Hepatic stellate cell (primary cell): ENCODE data around the gene DOCK11.
A peak's percentile ranks its signal among the peaks of the same experiment; 100 is the strongest.
"Not testable (repeated sequence)": the region's sequence is repeated elsewhere in the genome, so short reads cannot be mapped to it uniquely, and the experiment has no call there.

Experiments used
- DNase-seq: peaks from one replicate; pipeline ENCODE4 v3.0.0; 2011; ENCODE audit warnings: low spot score

Gene DOCK11

DNA sequence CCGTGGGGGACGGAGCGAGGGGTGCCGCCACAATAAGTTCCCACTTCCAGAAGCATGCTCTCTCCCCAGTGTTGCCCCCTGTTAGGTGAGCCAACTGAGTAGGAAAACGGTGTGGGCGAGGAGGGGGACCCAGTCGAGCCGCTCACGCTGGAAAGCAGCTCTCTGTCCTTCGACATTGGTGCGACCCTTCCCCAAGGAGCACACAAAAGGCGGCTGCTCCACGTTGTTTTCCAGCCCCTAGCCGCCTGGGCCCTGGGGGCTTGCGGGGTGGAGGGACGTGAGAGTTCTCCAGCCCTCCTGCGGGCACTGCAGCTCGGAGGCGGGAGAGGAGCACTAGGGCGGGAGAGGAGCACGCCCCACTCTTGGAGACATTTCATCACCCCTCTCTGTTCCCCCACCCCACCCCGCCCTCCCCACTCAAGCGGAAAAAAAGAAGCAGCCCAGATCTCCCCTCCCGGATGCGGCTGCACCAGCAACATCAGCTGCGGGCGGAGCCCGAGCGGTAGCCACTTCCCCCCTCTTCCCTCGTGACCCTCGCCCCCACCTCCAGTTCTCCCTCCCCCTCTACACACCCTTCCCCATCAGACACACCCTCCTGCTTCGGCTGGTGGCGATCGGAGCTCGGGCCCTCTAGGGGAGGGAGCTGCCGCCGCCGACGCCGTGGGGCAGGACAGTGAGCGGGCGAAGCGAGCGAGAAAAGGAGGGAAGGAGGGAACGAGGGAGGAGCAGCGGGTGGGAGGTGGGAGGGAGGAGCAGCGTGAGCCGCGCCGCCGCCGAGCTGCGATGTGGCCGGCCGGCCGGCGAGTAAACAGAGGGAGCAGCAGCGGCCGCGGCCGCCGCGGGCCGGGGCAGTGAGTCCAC is at the start of gene DOCK11:
DOCK11 (plus strand) TSS at position 755 of the 861 bp plus-strand sequence. CDS start 157 bp downstream, outside the sequence.
- peak; percentile 63 for DNase-seq

DNA sequence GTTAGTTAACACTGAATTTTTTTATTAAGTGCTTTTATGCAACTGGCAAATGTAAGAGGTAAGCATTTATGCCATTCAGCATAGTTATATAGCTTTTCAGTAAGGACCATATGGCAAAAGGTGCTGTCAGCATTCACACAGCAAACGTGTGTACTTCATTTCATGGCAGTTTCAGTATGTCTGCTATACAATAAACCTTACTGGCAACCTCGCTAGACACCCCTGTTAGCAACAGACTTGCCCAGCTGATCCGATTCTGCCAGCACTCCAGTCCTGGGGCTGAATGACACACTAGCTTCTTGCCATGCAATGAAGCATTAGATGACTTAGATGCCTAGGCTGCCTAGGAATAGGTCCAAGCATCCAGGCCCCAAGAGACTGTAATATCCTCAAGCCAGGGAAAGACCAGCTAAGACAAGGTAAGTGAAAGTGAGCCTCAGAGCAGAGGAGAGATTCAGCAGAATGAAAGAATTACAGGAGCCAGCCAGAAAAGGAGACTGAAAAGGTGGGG is 47.3 kb upstream of the DOCK11 start:
- DNase-seq, result no peak

- DNase-seq, result no peak
These were observed 40.6 kb upstream of the DOCK11 start for GRCh38 chrX:118455013-118455412.

GRCh38 chrX:118459494-118459893 is 36.1 kb upstream of the DOCK11 start:
- peak; percentile 38 for DNase-seq

DNA sequence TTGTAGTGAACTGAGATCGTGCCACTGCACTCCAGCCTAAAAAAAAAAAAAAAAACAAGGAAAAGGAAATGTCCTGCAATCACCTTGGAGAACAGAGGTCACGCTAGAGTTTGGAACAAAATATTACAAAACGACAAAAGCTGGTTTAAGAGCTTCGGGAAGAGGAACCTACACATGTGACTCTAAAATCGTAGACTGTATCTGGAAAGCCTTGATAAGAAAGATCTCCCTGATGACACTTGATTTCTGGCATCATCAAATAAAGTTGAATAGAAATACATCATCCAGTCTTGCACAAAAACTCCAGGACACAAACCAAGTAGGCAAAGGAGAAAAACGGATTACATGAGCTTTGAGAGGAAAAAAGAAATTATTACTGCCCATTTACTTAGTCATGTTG is 31.1 kb upstream of the DOCK11 start:
- DNase-seq, result no peak

GRCh38 chrX:118468122-118468521 is 27.5 kb upstream of the DOCK11 start:
- DNase-seq, result no peak

GRCh38 chrX:118470721-118471347 is 24.8 kb upstream of the DOCK11 start:
- not testable (repeated sequence) for DNase-seq

- DNase-seq, result no peak
These were observed 21.0 kb upstream of the DOCK11 start for GRCh38 chrX:118474586-118474985.

- no peak for DNase-seq
These were observed 19.7 kb upstream of the DOCK11 start for GRCh38 chrX:118475903-118476302.

- no peak for DNase-seq
These were observed 15.4 kb upstream of the DOCK11 start for GRCh38 chrX:118480172-118480571.

GRCh38 chrX:118482384-118482783 is 13.2 kb upstream of the DOCK11 start:
- DNase-seq, result not testable (repeated sequence)

DNA sequence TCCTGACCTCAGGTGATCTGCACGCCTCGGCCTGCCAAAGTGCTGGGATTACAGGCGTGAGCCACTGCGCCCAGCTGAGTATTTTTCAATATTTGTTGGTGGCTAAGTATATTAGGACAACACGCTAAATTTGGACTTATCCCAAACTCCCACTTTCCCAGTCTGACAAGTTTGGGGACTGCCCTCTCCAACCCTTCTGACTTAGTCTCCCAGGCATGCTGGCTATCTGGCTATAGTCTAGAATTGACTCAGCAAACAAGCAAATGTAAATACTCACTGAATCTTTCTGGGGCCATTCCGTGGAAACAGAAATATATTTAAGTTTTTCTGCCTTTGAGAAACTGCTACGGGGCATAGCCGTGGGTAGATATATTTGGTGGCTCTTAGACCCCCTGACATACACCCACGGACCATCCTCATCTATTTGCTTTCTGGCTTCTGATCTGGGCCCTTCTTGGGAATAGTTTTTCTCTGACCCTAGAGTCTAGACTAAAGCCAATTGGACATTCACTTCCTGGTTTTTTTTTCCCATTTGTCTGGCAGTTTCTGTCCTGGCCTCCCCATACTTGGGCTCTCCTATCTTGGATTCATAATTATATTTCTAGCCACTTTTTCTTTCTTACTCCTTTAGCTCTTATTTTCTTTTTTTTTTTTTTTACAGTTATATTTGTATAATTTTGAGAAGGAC is 11.3 kb upstream of the DOCK11 start:
- no peak for DNase-seq

- DNase-seq, result not testable (repeated sequence)
These were observed 8.9 kb upstream of the DOCK11 start for GRCh38 chrX:118486693-118487092.

DNA sequence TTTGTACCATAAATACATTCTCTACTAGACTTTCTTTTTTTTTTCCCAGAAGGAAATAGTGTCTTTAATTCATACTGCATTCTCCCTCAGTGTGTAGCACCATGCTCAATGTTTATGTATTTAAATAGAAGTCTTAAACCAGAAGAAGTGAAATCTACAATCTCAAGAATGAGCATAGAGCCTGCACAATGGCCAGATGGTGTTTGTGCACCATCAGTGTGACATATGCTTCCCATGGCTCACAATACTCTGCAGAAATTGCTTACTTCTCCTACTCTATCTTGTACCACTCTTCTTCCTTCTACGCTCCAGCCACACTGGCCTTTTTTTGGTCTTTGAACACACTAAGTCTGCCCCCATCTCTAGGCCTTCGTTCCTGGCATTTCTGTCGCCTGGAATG is 2.6 kb upstream of the DOCK11 start:
- DNase-seq, result no peak

GRCh38 chrX:118493653-118494297 is 1.8 kb upstream of the DOCK11 start:
- no peak for DNase-seq

- no peak for DNase-seq
These were observed 545 bp downstream of the DOCK11 start for GRCh38 chrX:118495958-118496762.

GRCh38 chrX:118496763-118497079 is 1.1 kb downstream of the DOCK11 start:
- DNase-seq, result no peak

GRCh38 chrX:118497180-118497818 is 1.7 kb downstream of the DOCK11 start:
- no peak for DNase-seq

DNA sequence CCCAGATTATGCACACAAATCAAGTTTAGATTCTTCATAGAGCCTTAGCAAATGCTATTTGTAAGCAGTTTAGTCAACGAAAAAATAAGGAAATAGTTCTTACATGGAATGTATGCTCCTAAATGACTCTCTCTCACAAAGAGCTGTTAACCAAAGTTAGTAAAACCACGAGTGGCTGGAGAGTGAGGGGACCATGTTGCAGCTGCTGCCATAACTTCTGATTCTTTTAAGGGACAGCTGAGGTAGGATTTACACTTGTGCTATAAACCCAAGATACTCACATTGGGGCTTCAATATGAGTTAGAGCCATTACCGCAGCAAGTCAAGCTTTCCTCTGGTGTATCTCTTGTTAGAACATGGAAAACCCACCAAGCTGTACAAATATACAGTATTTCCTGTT is 2.7 kb downstream of the DOCK11 start:
- no peak for DNase-seq

- DNase-seq, result no peak
These were observed 3.1 kb downstream of the DOCK11 start for GRCh38 chrX:118498755-118499154.

DNA sequence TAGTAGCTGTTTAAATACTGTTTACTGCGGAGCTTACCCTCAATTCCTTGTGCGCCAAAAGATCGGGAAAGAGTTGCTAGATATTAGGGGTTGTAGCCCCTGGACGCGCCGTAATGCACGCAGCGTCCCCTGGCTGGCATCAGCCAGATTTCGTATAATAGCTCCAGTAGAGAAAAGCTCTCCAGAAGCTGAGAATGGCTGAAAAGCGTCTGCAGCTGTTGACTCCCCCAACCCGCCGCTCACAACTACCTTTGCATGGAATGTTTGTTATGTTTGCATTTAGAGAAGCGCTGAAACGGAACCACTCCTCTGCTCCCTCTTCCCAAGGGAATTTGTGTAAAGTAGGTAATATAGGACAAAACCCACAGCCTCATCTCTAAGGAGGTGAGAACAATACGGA is 3.7 kb downstream of the DOCK11 start:
- no peak for DNase-seq
